ENCODE results near the gene TBC1D22A. TPM values are rescaled to one million over a fixed set of nuclear protein-coding genes. Genes with fewer than 3 reads are reported as not detected.

The TBC1D22A gene
- total RNA-seq, 2 donors from 2014 or later = 28.9 to 31.3 TPM

GRCh38 chr22:47199261-47199978 is 437.0 kb downstream of the TBC1D22A start:
- H3K9me3 ChIP-seq = no peaks in the 10 kb centered on the region
- H3K4me3 ChIP-seq = no peak overlapping the region
- DNase-seq (ENCODE audit: low spot score) (no peak), ATAC-seq (ENCODE audit: insufficient number of reproducible peaks, low FRiP score, low read depth) (no peak)
- H3K36me3 ChIP-seq = no peaks in the 10 kb centered on the region
- no peak overlapping the region for H3K27ac ChIP-seq
- TF ChIP-seq, protein P1, sequence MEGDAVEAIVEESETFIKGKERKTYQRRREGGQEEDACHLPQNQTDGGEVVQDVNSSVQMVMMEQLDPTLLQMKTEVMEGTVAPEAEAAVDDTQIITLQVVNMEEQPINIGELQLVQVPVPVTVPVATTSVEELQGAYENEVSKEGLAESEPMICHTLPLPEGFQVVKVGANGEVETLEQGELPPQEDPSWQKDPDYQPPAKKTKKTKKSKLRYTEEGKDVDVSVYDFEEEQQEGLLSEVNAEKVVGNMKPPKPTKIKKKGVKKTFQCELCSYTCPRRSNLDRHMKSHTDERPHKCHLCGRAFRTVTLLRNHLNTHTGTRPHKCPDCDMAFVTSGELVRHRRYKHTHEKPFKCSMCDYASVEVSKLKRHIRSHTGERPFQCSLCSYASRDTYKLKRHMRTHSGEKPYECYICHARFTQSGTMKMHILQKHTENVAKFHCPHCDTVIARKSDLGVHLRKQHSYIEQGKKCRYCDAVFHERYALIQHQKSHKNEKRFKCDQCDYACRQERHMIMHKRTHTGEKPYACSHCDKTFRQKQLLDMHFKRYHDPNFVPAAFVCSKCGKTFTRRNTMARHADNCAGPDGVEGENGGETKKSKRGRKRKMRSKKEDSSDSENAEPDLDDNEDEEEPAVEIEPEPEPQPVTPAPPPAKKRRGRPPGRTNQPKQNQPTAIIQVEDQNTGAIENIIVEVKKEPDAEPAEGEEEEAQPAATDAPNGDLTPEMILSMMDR (IDR thresholded peaks at IDR 0.05) = no peak
- H3K4me1 ChIP-seq (ENCODE audit: control insufficient read depth in 1 of 2, low read depth in 2 of 2) = no peaks in the 10 kb centered on the region
- no peaks in the 10 kb centered on the region for H3K27me3 ChIP-seq (replicated peaks; ENCODE audit: insufficient read depth)

- Histone ChIP-seq H3K27me3 (replicated peaks; ENCODE audit: insufficient read depth) (no peaks in the 10 kb centered on the region), H3K27ac (no peak overlapping the region), H3K4me3 (no peak overlapping the region), H3K9me3 (no peaks in the 10 kb centered on the region), H3K36me3 (no peaks in the 10 kb centered on the region), H3K4me1 (ENCODE audit: control insufficient read depth in 1 of 2, low read depth in 2 of 2) (no peaks in the 10 kb centered on the region)
- ATAC-seq (ENCODE audit: insufficient number of reproducible peaks, low FRiP score, low read depth) (no peak), DNase-seq (ENCODE audit: low spot score) (no peak)
- TF ChIP-seq, protein P1 (IDR thresholded peaks at IDR 0.05) = no peak
Measured at GRCh38 chr22:47199979-47200272, 437.5 kb downstream of the TBC1D22A start.

GRCh38 chr22:47200273-47201051 is 438.0 kb downstream of the TBC1D22A start:
- Histone ChIP-seq H3K4me3 (no peak overlapping the region), H3K4me1 (ENCODE audit: control insufficient read depth in 1 of 2, low read depth in 2 of 2) (no peaks in the 10 kb centered on the region), H3K27ac (no peak overlapping the region), H3K9me3 (no peaks in the 10 kb centered on the region), H3K27me3 (replicated peaks; ENCODE audit: insufficient read depth) (no peaks in the 10 kb centered on the region), H3K36me3 (no peaks in the 10 kb centered on the region)
- TF ChIP-seq, protein P1 (IDR thresholded peaks at IDR 0.05) = no peak
- DNase-seq (ENCODE audit: low spot score) (no peak), ATAC-seq (ENCODE audit: insufficient number of reproducible peaks, low FRiP score, low read depth) (no peak)

- Histone ChIP-seq H3K4me3 (no peak overlapping the region), H3K27me3 (replicated peaks; ENCODE audit: insufficient read depth) (no peaks in the 10 kb centered on the region), H3K4me1 (ENCODE audit: control insufficient read depth in 1 of 2, low read depth in 2 of 2) (no peaks in the 10 kb centered on the region), H3K9me3 (no peaks in the 10 kb centered on the region), H3K27ac (no peak overlapping the region), H3K36me3 (no peaks in the 10 kb centered on the region)
- TF ChIP-seq, protein P1 (IDR thresholded peaks at IDR 0.05) = no peak
- ATAC-seq (ENCODE audit: insufficient number of reproducible peaks, low FRiP score, low read depth) = no peak
- DNase-seq (ENCODE audit: low spot score) = no peak
Measured at GRCh38 chr22:47201186-47201995, 438.9 kb downstream of the TBC1D22A start.
